CD4-positive, alpha-beta T cell treated with Interleukin-4 for 4 hours (primary cell): ENCODE data around the gene GATA3.

Source experiments
- DNase-seq: peaks from one replicate; pipeline ENCODE4 v3.0.0-alpha.2; 2020

The GATA3 gene

GRCh38 chr10:8051109-8051821 is 3.2 kb upstream of the GATA3 start:
- DNase-seq: no peak

- DNase-seq: no peak
Observed at GRCh38 chr10:8051851-8052257, 2.6 kb upstream of the GATA3 start.

DNA sequence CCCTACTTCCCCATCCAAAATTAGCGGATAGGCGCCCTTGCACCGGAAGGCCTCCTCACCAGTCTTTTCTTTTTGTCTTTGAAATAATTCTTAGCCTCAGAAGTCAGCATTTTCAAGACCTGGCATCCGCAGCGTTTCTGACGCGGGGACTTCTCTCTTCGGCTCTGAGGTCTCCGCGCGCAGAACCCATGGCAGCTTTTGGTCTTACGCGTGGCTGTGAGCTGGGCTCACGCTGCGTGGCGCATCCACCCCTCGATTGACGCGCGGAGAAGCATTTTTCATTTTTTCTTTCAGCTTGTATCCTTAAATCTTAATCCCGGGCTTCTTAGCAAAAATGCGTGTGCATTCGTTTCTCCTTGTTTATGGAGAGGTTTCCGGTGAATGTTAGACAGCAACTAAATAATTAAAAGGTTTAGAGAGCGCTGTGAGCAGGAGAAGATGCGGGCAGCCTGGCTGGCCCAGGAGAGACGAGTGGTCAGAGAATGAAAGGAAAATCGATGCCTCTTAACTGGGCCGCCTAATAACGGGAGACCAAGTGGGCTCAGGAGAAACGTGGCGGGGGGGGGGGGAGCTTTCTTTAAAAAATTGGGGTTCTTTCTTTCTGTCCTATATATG is 2.0 kb upstream of the GATA3 start:
- no peak for DNase-seq

GRCh38 chr10:8052956-8053445 is 1.5 kb upstream of the GATA3 start:
- DNase-seq: no peak

- peak; percentile 92 for DNase-seq
Observed at GRCh38 chr10:8053446-8054243, 843 bp upstream of the GATA3 start.

GRCh38 chr10:8054244-8054493 is 319 bp upstream of the GATA3 start:
- no peak for DNase-seq

DNA sequence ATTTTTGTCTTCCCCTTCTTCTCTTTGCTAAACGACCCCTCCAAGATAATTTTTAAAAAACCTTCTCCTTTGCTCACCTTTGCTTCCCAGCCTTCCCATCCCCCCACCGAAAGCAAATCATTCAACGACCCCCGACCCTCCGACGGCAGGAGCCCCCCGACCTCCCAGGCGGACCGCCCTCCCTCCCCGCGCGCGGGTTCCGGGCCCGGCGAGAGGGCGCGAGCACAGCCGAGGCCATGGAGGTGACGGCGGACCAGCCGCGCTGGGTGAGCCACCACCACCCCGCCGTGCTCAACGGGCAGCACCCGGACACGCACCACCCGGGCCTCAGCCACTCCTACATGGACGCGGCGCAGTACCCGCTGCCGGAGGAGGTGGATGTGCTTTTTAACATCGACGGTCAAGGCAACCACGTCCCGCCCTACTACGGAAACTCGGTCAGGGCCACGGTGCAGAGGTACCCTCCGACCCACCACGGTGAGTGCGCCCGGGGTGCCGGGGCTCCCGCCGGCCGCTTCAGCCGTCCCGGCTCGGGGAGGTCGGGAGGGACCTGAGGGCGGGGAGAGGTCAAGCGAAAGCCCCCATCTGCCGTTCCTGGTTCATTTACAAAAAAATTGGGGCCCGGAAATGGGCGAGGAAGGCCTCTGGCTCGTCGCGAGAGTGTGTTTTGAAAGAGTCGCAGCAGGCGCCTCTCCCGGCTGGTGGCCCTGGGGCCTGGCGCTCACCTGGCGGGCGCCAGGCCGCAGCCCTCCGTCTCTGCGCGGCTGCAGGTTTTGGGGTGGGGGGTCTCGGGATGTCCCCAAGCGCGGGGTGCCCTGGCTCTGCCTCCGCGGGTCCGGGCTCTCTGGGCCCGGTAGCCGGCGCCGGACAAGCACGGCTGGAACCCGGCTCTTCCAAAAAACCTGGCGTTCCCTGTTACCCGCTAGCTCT is 1.2 kb downstream of the GATA3 start:
- DNase-seq: peak; percentile 31

- no peak for DNase-seq
Observed at GRCh38 chr10:8056378-8056777, 1.9 kb downstream of the GATA3 start.

GRCh38 chr10:8056871-8057331 is 2.4 kb downstream of the GATA3 start:
- peak; percentile 69 for DNase-seq

GRCh38 chr10:8057636-8058273 is 3.3 kb downstream of the GATA3 start:
- DNase-seq: no peak

GRCh38 chr10:8058274-8059111 is 4.0 kb downstream of the GATA3 start:
- DNase-seq: no peak

DNA sequence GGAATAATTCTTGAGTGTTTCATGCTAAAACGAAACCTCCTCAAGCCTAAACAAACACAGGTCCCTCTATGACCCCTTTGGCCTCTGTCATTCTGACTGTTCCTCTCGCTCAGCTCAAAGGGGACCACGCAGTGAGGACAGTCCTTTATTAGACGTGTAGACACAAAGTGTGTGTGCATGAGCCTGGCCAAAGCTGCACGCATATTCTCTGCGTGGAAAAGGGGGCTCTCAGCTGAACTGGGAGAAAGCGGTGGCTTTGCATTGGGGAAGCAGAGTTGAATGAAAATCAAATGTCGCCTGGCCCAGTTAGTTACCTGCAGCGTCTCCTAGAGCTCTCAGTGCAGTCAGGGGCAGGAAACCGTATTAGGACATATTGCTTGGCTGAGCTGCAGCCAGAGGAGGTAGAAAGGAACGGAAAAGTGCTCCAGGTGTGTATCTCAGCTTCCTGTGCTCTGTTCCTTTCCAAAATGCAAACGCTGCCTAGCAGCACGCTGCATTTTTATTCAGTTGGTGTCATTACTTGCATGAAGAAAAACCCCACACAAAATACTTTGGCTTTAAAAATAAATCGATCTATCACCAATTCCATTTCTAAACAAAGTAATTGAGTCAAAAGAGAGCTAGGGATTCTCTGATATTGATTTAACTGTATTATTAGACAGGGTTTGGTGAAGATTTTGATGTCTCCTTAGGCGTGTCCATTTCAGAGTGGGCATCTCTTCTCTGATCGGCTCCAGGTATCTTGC is 4.9 kb downstream of the GATA3 start:
- no peak for DNase-seq

DNA sequence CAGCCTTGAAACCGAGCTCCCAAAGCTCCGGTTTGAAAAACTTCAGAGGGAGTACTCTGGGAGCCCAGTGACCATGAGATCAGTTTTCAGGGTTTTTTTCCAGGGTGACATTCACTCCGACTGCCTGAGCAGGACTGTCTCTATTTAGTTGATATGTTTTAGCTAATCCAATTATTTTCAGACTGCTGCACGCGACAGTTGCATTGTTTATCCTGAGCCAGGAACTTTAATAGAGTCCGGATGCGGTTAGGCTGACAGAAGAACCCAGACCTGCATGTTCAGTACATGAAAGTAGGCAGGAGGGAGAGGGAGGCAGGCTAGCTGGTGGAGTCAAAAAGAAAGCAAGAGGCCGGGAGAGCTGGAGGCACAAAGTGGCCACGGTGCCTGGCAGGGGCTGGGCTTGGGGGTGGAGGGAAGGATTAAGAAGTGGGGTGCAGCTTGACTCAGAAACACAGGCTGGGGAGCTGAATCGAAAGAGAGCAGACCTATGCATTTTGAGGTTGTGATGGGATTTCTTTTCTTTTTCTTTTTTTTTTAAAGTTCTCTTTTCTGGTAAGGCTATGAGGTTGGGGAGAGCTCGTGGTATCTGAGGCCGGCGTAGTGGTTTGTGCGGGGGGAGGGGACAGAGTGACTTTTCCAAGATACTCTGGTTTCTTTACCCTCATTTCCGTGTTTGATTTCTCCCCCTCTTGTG is 5.7 kb downstream of the GATA3 start:
- DNase-seq: peak; percentile 73

- DNase-seq: no peak
Observed at GRCh38 chr10:8060704-8061121, 6.2 kb downstream of the GATA3 start.

DNA sequence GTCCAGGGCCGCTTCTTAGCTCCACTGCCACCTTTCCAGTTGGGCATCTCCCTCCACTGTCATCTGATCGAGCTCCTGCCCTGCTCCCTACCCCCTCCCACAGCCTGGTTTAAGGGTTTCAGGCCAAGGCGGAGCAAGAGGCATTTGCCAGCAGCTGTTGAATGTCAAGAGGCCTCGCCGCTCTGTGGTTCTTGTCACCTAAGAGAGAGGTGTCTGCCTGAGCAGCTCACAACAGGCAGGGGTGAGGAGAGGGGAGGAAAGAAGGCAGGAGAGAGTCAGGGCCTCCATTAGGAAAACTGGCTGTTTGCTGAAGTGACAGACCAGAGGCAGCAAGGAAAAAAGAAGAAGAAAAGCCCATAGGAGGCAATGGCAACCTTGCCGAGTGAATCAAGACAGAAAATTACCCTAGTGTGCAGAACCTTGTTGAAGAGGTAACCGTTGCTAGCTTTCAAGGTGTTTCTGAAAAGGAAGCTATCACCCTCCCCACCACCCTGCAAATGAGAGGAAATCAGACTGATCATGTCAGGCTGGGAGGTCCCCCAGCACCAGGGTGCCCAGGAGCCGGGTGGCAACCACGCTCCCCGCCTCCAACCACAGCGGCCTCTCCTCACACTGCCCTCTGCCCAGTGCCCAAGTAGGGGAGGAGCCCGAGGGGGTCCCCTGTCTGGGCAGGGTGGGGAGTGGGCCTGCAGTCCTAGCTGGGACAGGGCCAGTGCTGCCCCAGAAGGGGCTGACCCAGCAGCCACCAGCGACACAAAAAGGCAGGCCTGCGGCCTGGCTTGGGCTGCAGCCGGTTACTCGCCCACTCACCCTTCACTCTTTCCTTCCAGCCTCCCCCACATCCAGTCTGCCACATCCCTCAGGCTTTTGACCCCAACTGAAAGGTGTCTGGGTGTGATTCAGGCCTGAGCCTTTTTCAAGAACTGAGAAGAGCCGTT is 7.1 kb downstream of the GATA3 start:
- peak; percentile 76 for DNase-seq

DNA sequence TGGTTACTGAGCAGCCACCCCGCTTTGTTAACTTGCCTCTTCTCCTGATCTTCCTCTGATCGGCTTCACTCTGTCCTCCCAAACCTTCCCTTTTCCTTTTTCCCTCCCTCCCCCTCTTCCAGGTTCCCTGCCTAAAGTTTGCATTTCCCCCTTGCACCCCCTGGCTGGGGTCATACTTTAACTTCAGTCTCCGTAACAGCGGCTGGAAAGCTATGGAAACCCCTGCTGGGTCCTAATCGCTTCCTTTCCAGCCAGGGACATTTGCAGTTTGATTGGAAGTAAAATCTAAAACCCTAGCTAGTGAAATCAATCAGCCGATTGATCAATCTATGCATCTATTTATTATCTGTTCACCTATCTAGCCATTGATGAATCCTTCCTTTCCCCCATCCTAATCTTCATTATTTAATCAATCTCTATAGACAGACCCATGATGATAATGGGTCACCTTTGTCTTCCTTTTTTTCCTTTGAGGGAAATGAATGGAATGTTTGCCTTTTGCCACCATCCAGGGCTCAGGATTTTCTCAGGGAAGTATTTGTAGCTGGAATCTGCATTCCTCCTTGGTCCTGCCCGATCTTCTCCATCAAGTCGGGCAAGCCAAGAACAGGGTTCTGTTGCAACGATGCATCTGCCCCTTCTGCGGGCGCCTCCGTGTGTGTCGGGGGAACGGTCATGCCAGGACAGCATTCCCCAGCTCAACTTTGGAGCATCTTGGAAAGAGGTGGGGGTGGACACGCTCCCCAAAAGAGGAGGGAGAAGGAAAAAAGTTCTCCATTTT is 8.8 kb downstream of the GATA3 start:
- no peak for DNase-seq

GRCh38 chr10:8063935-8064334 is 9.4 kb downstream of the GATA3 start:
- no peak for DNase-seq

DNA sequence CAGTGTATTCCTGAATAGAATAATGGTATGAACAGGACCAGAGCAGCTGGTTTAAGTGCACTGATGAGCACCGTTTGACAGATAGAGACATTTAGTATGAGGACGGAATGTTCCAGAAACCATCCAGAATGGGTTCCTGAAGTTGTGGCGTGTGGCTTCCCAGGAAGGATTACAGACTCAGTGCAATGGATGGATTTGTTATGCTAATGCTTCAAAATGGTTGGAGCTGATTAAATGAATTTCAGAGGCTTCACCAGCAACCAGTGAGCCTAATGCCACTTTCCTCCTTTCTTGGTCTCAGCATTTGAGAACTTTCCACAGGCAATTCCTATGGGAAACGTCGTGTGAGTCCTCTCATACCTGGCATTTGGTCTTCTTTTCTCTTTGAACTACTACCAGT is 9.9 kb downstream of the GATA3 start:
- DNase-seq: no peak
